GM12801 (cell line): ENCODE data around the gene RNF19B.

ENCODE experiments used
- TF ChIP-seq, protein P1 (sequence below): IDR thresholded peaks from one replicate; pipeline ENCODE4 v1.5.1; 2011; ENCODE audit warnings: control low read depth; ENCODE audit not compliant: insufficient read length; ENCODE audit errors: extremely low read depth

The RNF19B gene

DNA sequence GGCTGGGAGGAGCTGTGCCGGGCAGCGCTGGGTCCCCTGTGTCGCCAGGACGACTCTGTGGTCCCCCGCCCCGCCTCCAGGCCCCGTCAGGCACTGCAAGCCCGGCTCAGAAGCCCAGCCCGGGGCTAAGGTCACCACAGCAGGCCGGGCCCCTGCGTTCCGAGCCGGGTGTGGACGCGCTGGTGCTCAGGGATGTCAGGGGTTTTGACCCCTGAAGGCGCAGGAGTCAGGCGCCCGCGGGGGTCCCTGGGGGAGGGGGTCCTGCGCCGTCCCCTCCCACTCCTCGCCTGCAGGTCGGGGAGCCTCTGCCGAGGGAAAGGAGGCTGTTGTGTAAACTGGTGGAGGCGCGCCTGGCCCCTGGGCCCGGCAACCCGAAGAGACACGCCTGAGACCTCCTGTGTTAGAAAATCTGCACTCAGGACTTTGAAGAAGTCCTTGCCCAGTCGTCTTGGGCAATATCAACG lies 39.7 kb downstream of the RNF19B start:
- TF ChIP-seq, protein P1, sequence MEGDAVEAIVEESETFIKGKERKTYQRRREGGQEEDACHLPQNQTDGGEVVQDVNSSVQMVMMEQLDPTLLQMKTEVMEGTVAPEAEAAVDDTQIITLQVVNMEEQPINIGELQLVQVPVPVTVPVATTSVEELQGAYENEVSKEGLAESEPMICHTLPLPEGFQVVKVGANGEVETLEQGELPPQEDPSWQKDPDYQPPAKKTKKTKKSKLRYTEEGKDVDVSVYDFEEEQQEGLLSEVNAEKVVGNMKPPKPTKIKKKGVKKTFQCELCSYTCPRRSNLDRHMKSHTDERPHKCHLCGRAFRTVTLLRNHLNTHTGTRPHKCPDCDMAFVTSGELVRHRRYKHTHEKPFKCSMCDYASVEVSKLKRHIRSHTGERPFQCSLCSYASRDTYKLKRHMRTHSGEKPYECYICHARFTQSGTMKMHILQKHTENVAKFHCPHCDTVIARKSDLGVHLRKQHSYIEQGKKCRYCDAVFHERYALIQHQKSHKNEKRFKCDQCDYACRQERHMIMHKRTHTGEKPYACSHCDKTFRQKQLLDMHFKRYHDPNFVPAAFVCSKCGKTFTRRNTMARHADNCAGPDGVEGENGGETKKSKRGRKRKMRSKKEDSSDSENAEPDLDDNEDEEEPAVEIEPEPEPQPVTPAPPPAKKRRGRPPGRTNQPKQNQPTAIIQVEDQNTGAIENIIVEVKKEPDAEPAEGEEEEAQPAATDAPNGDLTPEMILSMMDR = no peak

DNA sequence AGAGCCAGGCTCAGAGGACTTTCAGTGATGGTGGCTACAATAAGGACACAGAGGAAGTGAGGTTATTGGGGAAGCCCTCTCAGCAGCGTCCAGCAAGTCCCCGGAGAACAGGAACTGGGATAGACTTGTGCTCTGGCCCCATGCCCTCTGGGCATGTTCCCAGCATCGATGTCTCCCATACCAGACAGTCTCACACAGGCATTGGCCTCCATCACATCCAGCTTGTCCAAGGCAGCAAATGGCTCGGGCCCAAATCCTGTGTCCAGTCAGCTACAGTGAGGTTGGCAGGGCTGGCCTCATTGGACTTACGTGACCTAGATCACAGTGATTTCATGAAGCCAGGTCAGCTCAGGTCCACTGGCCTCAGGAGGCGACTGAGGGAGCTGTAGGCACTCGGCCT lies 43.8 kb downstream of the RNF19B start:
- TF ChIP-seq, protein P1 = no peak

DNA sequence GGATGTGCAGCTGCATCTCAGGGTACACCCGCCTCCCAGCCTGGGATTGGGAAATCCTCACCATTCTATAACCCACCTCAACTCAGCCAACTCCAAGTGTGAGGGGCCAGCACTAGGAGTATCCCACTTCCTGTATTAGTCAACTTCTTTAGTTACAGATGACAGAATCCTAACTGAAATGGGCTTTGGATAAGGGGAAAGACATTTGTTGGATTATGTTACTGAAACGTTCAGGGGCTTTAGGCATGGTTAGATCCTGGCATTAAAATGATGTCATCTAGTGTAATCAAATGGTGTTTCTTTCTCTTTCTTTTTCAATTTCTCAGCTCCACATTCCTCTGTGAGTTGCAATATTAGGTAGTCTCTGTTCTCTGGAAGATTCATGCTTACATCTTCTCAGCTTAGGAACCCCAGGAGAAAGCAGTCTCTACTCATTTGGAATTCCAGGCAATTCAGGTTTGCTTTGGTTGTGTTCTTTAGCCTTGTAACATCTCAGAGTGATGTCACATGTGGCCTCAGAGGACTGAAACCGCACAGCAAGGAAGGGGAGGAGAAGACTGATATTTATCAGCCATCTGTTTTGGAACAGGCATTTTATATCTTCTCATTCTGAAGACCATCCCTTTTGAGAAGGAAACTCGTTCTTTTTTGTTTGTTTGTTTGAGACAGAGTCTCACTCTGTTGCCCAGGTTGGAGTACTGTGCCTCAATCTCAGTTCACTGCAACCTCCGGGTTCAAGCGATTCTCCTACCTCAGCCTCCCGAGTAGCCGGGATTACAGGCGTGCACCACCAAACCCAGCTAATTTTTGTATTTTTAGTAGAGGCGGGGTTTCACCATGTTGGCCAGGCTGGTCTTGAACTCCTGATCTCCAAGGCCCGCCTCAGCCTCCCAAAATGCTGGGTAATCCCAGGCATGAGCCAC lies 44.5 kb downstream of the RNF19B start:
- TF ChIP-seq, protein P1 = no peak

GRCh38 chr1:32918179-32918578 lies 46.4 kb downstream of the RNF19B start:
- TF ChIP-seq, protein P1 = no peak

DNA sequence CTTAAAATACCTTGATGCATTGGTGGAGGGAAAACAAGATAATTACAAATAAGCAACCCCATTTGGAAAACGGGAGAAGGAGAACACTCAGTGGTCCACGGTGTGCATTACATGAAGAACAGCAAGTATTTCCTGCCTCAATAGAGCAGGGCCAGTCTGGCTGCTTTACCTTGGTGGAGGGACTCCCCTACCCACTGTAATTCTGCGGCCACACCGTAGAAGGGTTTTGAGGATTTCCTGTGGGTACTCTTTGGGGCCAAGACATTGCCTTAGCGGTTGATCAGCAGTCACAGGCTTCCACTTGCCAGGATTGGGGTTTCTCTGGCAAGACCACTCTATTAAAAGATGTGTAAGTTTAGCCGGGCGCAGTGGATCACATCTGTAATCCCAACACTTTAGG lies 47.1 kb downstream of the RNF19B start:
- TF ChIP-seq, protein P1 = no peak

DNA sequence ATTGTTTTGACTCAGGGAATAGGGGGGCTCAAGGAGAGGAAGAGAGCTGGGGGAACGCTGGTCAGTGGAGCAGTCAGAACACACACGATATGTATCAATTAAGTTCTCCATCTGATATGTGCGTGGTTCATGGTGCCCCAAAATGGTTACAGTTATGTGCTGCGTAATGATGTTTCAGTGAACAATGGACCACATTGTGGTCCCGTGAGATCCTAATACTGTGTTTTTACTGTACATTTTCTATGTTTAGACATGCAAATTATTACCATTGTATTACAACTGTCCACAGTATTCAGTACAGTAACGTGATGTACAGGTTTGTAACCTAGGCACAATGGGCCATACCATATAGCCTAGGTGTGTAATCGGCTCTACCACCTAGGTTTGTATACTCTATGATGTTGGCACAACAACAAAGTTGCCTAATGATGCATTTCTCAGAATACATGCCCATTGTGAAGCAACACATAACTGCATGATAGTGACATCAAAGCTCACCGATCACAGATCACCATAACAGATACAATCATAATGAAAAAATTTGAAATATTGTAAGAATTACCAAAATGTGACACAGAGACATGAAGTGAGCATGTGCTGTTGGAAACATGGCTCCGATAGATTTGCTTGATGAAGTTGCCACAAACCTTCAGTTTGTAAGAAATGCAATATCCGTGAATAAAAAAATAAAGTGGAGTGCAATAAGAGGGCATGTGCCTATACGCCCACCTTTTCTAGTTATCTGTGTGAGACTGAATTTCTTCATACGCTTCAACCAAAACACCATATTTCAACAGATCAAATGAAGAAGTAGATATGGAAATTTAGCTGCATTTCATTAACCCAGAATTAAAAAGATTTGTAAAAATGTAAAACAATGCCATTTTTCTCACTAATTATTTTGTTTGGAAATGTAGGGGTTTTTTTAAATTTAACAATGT lies 48.6 kb downstream of the RNF19B start:
- TF ChIP-seq, protein P1 = no peak

- TF ChIP-seq, protein P1 = no peak
Measured at GRCh38 chr1:32910319-32910718, 54.3 kb downstream of the RNF19B start.
